ENCODE data around the gene SPATA2L. TPM values are rescaled to one million over a fixed set of nuclear protein-coding genes. Genes with fewer than 3 reads are reported as not detected.

SPATA2L gene
- polyA plus RNA-seq, 1 donor (not counting 4 experiments of a cell fraction or from before 2014, with no cell fraction given) = 1.7 TPM

- H3K9me1 ChIP-seq (ENCODE audit: control insufficient read depth, extremely low read depth, insufficient read depth, low read length) = no peaks in the 10 kb centered on the region
- H3K79me2 ChIP-seq (ENCODE audit: control insufficient read depth, insufficient read depth, low read length) = peaks cover 6% of the 10 kb centered on the region
- peaks cover 20% of the 10 kb centered on the region for H3K4me1 ChIP-seq (ENCODE audit: control insufficient read depth, extremely low read depth, insufficient read depth, low read length)
- H3K4me2 ChIP-seq (ENCODE audit: control insufficient read depth, extremely low read depth, insufficient read depth, low read depth, low read length) = no peak overlapping the region
- DNase-seq (ENCODE audit: low read depth, low spot score) (no peak), FAIRE-seq (no peak)
- H3K36me3 ChIP-seq (ENCODE audit: control insufficient read depth in 2 of 2, extremely low read depth in 1 of 2, insufficient read depth in 2 of 2, low read length in 2 of 2) = peaks cover 3 to 5% of the 10 kb centered on the region in 2 experiments
- no peaks in the 10 kb centered on the region for H3K27me3 ChIP-seq (ENCODE audit: control insufficient read depth, extremely low read depth, insufficient read depth, low read length)
- no peaks in the 10 kb centered on the region for H3K9me3 ChIP-seq (ENCODE audit: control insufficient read depth, low read depth, low read length)
- dilution Hi-C loops (cut with MboI; ENCODE audit: extremely low pct_ligation_motif_present, low sequenced_read_pairs) = no loop called here
- no peak overlapping the region for H2AFZ ChIP-seq (ENCODE audit: control insufficient read depth, low read length)
- TF ChIP-seq, protein P1, sequence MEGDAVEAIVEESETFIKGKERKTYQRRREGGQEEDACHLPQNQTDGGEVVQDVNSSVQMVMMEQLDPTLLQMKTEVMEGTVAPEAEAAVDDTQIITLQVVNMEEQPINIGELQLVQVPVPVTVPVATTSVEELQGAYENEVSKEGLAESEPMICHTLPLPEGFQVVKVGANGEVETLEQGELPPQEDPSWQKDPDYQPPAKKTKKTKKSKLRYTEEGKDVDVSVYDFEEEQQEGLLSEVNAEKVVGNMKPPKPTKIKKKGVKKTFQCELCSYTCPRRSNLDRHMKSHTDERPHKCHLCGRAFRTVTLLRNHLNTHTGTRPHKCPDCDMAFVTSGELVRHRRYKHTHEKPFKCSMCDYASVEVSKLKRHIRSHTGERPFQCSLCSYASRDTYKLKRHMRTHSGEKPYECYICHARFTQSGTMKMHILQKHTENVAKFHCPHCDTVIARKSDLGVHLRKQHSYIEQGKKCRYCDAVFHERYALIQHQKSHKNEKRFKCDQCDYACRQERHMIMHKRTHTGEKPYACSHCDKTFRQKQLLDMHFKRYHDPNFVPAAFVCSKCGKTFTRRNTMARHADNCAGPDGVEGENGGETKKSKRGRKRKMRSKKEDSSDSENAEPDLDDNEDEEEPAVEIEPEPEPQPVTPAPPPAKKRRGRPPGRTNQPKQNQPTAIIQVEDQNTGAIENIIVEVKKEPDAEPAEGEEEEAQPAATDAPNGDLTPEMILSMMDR (optimal IDR thresholded peaks at IDR 0.05 in 1 of 3, IDR thresholded peaks at IDR 0.05 in 1 of 3, conservative IDR thresholded peaks at IDR 0.05 in 1 of 3; ENCODE audit: extremely low read depth in 1 of 3, insufficient read depth in 2 of 3, low read length in 3 of 3) = no peak
- TF ChIP-seq EZH2 (IDR thresholded peaks at IDR 0.05; ENCODE audit: low read length) = no peak
- H3K4me3 ChIP-seq (ENCODE audit: control insufficient read depth in 2 of 3, extremely low read depth in 1 of 3, insufficient read depth in 2 of 3, low read depth in 1 of 3, low read length in 3 of 3) = no peak overlapping the region
- H4K20me1 ChIP-seq (ENCODE audit: control insufficient read depth, extremely low read depth, insufficient read depth, low read length) = no peaks in the 10 kb centered on the region
- H3K27ac ChIP-seq (ENCODE audit: control insufficient read depth, insufficient read depth, low read length) = no peak overlapping the region
- no peak overlapping the region for H3K9ac ChIP-seq (ENCODE audit: control insufficient read depth, extremely low read depth, insufficient read depth, low read length)
These were observed 15.6 kb upstream of the SPATA2L start for GRCh38 chr16:89716916-89717687.

- H3K79me2 ChIP-seq (ENCODE audit: control insufficient read depth, insufficient read depth, low read length) = peaks cover 6% of the 10 kb centered on the region
- H3K9me1 ChIP-seq (ENCODE audit: control insufficient read depth, extremely low read depth, insufficient read depth, low read length) = no peaks in the 10 kb centered on the region
- H3K9ac ChIP-seq (ENCODE audit: control insufficient read depth, extremely low read depth, insufficient read depth, low read length) = no peak overlapping the region
- H3K4me3 ChIP-seq (ENCODE audit: control insufficient read depth in 2 of 3, extremely low read depth in 1 of 3, insufficient read depth in 2 of 3, low read depth in 1 of 3, low read length in 3 of 3) = no peak overlapping the region
- no peaks in the 10 kb centered on the region for H3K27me3 ChIP-seq (ENCODE audit: control insufficient read depth, extremely low read depth, insufficient read depth, low read length)
- dilution Hi-C loops (cut with MboI; ENCODE audit: extremely low pct_ligation_motif_present, low sequenced_read_pairs) = no loop called here
- H3K36me3 ChIP-seq (ENCODE audit: control insufficient read depth in 2 of 2, extremely low read depth in 1 of 2, insufficient read depth in 2 of 2, low read length in 2 of 2) = peaks cover 3 to 5% of the 10 kb centered on the region in 2 experiments
- FAIRE-seq = no peak
- no peaks in the 10 kb centered on the region for H3K9me3 ChIP-seq (ENCODE audit: control insufficient read depth, low read depth, low read length)
- H3K27ac ChIP-seq (ENCODE audit: control insufficient read depth, insufficient read depth, low read length) = no peak overlapping the region
- no peak overlapping the region for H3K4me2 ChIP-seq (ENCODE audit: control insufficient read depth, extremely low read depth, insufficient read depth, low read depth, low read length)
- peaks cover 20% of the 10 kb centered on the region for H3K4me1 ChIP-seq (ENCODE audit: control insufficient read depth, extremely low read depth, insufficient read depth, low read length)
- TF ChIP-seq, protein P1 (optimal IDR thresholded peaks at IDR 0.05 in 1 of 3, IDR thresholded peaks at IDR 0.05 in 1 of 3, conservative IDR thresholded peaks at IDR 0.05 in 1 of 3; ENCODE audit: extremely low read depth in 1 of 3, insufficient read depth in 2 of 3, low read length in 3 of 3) = no peak
- TF ChIP-seq EZH2 (IDR thresholded peaks at IDR 0.05; ENCODE audit: low read length) = no peak
- no peaks in the 10 kb centered on the region for H4K20me1 ChIP-seq (ENCODE audit: control insufficient read depth, extremely low read depth, insufficient read depth, low read length)
- no peak for DNase-seq (ENCODE audit: low read depth, low spot score)
- H2AFZ ChIP-seq (ENCODE audit: control insufficient read depth, low read length) = no peak overlapping the region
These were observed 15.0 kb upstream of the SPATA2L start for GRCh38 chr16:89716493-89716892.
